Putamen (tissue), 1 donor: Measurements from ENCODE around the gene PLXNB3.
A peak's percentile ranks its signal among the peaks of the same experiment; 100 is the strongest.

Source experiments
- DNase-seq: peaks from one replicate; pipeline ENCODE4 v3.0.0-alpha.2; 2016; ENCODE audit warnings: low spot score

Gene PLXNB3

DNA sequence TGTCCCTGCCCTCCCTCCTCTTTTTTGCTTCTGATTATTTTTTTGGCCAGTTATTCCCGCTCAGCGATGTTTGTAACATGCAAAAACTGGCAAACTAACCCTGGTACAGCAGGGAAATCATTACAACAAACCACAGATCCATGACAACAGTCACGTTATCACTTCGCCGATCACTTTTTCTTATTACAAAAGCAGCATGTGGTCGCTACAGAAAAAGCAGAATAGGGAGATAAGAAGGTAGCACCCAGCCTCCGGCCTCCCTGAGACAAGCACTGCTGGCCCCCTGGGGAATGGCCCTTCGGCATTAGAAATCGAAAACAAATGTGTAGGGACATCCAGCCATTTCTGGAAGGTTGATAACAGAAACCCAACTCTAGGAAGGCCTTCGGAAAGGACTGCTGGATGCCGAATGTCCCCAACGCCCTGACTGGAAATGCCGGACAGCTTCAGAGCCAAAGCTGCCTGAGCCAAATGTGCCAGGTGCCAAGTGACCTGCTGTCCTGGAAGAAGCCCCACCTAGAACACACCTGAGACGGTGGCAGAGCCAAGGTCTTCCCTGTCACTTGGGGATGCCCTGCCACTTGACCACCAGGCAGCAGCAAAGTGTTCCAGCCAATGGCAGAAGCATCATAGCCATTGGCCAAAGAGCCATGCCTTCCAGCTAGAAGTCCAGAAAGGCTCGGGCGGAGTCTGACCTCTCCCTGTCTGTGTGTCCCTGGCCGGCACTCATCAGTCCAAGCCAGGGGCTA, 27.2 kb downstream of the PLXNB3 start:
- no peak for DNase-seq

DNA sequence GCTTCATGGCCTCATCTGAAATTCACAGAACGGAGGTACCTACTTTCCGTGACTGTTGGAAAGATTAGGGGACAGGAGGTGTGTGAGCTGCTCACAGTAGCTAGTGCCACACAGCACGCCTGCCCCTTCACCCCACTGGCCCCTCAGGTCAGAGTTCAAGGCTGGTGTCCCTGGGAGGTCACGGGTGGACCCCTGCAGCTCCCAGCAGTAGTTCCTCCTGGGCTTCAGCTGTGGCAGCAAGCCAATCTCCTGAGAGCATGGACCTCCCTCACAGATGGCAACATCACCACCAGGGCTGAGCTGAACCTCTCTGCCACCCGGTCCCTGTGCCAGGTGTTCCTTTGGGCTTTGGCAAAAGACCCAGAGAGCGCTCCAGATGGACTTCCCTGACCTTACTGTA, 28.3 kb downstream of the PLXNB3 start:
- DNase-seq = no peak

DNA sequence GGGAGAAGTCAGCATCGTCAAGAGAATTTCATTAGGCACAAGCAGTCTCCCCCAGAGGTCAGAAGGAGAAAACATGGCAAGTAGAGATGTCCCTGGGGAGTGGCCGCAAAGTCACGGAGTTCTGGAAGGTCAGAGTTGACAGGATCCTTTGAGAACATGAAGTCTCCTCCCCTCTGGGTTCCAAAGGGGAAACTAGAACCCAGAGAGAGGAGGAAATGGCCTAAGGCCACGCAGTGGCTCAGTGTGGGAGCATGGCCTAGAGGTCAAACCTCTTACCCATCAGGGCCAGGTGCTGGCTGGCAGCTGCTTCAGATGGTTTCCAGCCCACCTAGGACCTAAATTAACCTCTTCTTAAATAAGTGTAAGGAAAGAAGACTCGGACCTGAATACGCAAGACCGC, 29.2 kb downstream of the PLXNB3 start:
- DNase-seq = no peak

DNA sequence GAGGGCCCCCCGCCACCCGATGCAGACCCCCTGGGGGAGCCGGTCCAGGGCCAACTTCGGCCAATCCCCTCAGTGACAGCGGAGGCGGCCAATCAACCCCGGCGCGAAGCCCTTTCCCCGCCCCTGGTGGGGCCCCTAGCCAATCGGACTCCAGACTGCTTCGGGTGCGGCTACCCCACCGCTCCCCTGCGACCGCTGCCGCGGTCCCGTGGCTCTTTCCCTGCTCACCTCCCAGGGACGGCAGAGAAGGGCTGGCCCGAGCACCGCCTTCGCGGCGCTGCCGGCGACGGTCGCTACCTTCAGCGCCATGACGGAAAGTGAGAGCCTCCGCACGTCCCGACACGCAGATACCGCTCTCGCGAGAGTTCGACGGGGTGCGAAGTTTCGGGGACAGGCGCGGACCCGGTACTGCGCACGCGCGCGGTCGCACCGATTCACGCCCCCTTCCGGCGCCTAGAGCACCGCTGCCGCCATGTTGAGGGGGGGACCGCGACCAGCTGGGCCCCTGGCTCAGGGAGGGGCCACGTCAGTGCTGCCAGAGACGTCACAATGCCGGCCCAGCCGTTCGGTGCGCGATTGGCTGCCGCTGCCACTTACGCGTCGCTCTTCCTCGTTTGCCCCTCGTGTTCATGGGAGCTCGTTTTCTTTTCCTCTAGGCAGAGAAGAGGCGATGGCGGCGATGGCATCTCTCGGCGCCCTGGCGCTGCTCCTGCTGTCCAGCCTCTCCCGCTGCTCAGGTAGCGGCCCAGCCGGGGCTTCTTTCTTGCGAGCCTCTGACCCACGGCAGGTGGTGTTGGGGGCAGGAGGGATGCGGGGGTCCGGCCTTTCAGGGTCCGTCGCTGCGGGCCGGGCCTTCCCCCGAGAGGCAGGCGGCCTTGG, 30.2 kb downstream of the PLXNB3 start, which contains the start of the genes IDH3G and SSR4:
Gene IDH3G (minus strand): TSS at position 358 of the 879 bp plus-strand sequence. CDS start 49 bp downstream, at position 309.
Gene SSR4 (plus strand): TSS at position 651 of the 879 bp plus-strand sequence. CDS start 20 bp downstream, at position 671.
- peak; percentile 94 for DNase-seq

GRCh38 chrX:153794897-153795816, 31.1 kb downstream of the PLXNB3 start:
- no peak for DNase-seq

DNA sequence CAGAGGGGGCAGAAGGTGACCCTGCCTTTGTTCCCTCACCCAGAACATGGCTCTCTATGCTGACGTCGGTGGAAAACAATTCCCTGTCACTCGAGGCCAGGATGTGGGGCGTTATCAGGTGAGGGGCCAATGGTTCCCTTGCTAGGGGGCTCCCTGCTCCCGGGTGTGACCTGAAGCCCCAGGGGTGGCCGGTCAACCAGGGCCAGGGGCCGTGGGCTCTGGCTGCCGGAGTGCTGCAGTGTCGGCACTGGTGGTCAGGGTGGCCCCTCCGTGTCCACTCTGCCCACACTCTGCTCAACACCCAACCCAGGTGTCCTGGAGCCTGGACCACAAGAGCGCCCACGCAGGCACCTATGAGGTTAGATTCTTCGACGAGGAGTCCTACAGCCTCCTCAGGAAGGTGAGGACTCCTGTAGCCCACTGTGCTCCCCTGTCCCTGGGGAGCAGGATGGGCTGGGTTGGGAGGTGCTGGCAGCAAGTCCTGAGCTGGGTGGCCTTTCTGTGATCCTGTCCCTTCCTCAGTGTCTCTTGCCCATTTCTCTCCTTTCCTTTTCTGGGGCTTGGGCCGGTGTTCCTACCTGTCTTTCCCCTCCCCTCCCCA, 33.5 kb downstream of the PLXNB3 start:
- no peak for DNase-seq

- no peak for DNase-seq
These were observed 35.3 kb downstream of the PLXNB3 start for GRCh38 chrX:153799326-153799725.

GRCh38 chrX:153800177-153800722, 36.2 kb downstream of the PLXNB3 start:
- no peak for DNase-seq

DNA sequence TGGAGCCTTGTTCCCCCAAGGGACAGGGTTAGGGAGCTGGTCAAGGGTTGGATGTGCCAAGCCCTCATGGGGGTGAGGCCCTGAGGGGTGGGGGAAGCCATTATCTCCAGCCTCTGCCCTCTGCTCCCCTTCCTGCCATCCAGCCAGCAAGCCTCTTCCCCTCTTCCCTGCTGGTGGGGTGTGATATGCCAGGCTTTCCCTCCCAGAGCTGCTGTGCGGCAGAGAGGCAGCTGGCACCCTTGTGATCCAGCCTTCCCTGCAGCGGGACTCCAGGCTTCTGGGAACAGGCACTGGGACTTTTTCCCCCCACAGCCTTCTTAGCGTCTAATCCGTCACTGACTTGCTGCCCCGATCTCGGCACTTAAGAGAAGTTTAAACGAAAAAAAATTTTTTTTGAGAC, 36.7 kb downstream of the PLXNB3 start:
- DNase-seq = no peak

DNA sequence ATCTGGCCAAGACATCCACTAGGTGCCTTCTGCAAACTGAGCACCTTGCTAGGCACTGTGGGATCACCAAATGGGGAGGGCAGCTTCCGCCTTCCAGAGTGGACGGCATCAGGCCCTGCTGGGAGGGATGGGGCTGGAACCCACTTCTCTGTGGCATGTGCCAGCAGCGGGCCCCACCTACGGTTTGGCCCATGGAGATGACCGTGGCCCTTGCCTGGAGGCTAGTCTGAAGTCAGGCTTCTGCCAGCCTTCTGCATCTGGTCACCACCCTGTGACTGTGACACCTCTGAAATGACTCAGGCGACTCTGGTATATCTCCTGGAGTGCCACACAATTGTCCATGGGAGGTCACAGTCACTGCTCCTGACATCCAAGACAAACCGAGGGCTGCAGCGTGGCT, 37.6 kb downstream of the PLXNB3 start:
- DNase-seq = no peak

DNA sequence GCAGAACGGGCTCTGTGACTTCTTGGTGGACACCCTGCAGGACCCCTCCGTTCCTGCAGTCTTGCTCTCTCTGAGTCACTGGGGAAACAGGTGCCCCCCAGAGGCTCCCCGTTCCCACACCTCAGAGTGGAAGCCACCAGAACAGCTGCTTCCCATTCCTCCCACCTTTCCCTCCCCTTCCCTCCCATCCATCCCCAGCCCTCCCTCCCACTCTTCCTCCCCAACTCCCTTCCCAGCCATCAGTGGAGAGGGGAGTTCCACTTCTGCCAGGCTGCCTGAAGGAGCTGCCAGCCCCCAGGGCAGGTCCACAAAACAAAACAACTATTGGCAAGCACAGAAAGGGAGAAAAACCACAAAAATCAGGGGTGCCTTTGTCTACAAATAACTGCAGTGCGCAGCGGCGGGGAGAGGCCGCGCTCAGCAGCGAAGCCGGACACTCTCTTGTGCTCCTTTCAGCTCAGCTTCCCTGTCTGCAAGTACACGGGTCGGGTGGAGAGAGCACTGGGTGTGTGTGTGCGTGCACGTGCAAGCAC, 38.5 kb downstream of the PLXNB3 start:
- no peak for DNase-seq

- DNase-seq = no peak
These were observed 39.4 kb downstream of the PLXNB3 start for GRCh38 chrX:153803211-153804099.

- no peak for DNase-seq
These were observed 40.1 kb downstream of the PLXNB3 start for GRCh38 chrX:153804100-153804595.

DNA sequence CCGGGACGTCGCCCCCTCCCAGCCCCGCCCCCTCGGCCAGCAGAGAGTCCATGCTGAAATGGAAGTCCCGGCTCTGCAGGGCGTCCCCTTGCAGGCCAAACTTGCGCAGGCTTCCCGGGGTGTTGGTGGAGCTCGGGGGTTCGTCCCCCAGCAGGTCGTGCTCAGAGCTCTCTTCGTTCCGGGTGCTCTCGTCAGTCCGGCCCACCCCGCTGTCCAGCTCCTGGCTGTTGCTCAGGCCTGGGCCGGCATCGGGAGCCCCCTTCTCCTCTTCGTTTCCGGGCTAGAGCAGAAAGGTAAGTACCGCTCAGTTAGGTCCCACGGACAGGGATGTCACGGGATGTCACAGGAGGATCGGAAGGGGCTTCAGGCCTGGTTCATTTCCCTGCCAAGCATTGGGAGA, 40.6 kb downstream of the PLXNB3 start:
- no peak for DNase-seq

- no peak for DNase-seq
These were observed 41.4 kb downstream of the PLXNB3 start for GRCh38 chrX:153805436-153805835.

DNA sequence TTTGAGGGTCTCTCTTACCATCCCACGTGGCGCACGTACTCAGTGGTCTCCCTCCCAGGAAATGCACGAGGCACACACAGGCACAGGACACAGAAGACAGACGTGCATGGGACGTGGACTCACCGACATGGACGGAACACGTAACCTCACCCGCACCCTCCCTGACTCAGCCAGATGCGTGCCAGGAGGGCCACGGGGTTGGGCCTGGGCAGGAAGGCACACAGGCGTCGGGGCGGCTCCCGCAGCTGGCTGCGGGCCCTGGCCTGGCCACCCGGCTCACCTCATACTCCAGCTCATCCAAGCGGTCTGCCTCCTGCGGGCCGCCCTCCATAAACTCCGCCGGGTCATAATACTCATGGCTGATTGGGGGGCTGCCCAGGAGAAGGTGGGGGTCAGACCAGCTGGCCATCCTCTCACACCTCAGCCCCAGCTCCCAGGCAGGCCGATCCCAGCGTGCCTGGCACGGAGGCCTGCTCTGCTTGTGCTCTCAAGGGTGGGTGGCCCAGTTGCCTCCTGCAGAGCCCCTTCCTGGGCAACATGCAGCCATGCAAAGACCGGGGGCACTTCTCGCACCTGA, 43.0 kb downstream of the PLXNB3 start:
- no peak for DNase-seq

DNA sequence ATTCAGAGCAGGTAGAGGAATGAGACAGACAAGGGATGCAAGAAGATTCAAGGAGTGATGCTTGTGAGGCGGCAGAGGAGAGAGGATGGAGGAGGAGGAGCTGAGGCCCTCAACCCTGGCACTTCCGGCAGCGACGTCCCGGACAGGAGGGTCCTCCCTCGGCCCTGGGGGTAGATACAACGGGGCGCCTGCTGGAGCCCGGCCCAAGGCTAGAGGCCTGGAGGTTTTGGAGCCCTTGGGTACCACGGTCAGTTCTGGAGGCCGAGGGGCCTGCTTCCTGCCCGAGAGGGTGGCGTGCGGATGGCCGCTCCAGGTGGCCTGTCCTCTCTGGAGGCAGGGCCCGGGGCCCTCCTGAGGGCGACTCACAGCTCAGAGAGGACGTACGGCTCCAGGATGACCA, 43.9 kb downstream of the PLXNB3 start:
- no peak for DNase-seq

GRCh38 chrX:153812220-153812619, 48.2 kb downstream of the PLXNB3 start:
- DNase-seq = peak; percentile 49

DNA sequence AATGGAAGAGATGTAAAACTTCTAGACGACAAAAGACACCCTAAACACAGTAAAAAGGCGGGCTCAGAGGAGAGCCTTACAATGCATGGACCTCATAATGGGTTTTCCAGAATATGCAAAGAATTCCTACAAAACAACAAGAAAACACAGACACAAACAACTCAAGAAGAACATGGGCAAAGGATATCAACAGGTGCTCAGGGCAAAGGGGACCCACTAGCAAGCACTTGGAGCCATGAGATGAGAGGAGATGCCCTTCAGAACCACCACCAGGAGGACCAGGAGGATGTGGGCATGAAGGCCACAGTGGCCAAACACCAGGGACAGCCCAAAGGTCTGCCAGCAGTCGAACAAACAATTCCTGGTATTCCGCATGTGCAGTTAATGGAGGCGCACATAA, 49.1 kb downstream of the PLXNB3 start:
- no peak for DNase-seq
